ENCODE results near the gene FBF1. TPM values are rescaled to one million over a fixed set of nuclear protein-coding genes. Genes with fewer than 3 reads are reported as not detected.
"Not testable (repeated sequence)": the region's sequence is repeated elsewhere in the genome, so short reads cannot be mapped to it uniquely, and the experiment has no call there.

The FBF1 gene
- total and polyA plus RNA-seq, 4 experiments from 2014 or later = 3.7 to 42.7 (median 21.8) TPM

GRCh38 chr17:75979705-75980187 is 38.9 kb upstream of the FBF1 start:
- Mint-ChIP-seq H3K4me3 (peak overlapping the region; percentile 93 to 99 (median 96)), H3K36me3 (peaks cover 0 to 14% of the 10 kb centered on the region in 2 donors), H3K27me3 (no peaks in the 10 kb centered on the region), H3K9me3 (no peaks in the 10 kb centered on the region), H3K27ac (peak overlapping the region; percentile 99 to 100 (median 99)), H3K4me1 (peaks cover 18 to 53% (median 34%) of the 10 kb centered on the region in 4 donors)
- Histone ChIP-seq H3K27me3 (ENCODE audit: insufficient read depth, low read length) (no peaks in the 10 kb centered on the region), H3K36me3 (ENCODE audit: insufficient read depth, low read length) (no peaks in the 10 kb centered on the region), H3K9me3 (ENCODE audit: control insufficient read depth in 1 of 2, low read length in 2 of 2) (no peaks in the 10 kb centered on the region), H3K4me1 (ENCODE audit: insufficient read depth, low read length) (peaks cover 30% of the 10 kb centered on the region), H3K27ac (ENCODE audit: low read depth, low read length) (peak overlapping the region; percentile 79), H3K4me3 (ENCODE audit: low read length in 2 of 2) (peak overlapping the region; percentile 61 to 88)
- DNase-seq = no peak
- CTCF ChIA-PET (ENCODE audit: partially characterized antibody) = interaction anchor here (1.3 kb wide), 1 partner anchor 15 kb away, joined by 3 read pairs; no protein-coding TSS in a partner anchor
- POLR2A ChIA-PET (ENCODE audit: partially characterized antibody) = interaction anchor here (0.7 to 2.0 kb wide), 10 partner anchors 12 to 290 kb away, joined by 3 to 14 read pairs (median 3); partner anchors contain the start of genes FBF1 and MRPL38
- intact Hi-C loops (cut with micrococcal nuclease) = loop anchor here (1.0 to 2.0 kb wide), 4 partner anchors 38 to 195 kb away; partner anchors contain the start of genes FBF1, UNK and WBP2

DNA sequence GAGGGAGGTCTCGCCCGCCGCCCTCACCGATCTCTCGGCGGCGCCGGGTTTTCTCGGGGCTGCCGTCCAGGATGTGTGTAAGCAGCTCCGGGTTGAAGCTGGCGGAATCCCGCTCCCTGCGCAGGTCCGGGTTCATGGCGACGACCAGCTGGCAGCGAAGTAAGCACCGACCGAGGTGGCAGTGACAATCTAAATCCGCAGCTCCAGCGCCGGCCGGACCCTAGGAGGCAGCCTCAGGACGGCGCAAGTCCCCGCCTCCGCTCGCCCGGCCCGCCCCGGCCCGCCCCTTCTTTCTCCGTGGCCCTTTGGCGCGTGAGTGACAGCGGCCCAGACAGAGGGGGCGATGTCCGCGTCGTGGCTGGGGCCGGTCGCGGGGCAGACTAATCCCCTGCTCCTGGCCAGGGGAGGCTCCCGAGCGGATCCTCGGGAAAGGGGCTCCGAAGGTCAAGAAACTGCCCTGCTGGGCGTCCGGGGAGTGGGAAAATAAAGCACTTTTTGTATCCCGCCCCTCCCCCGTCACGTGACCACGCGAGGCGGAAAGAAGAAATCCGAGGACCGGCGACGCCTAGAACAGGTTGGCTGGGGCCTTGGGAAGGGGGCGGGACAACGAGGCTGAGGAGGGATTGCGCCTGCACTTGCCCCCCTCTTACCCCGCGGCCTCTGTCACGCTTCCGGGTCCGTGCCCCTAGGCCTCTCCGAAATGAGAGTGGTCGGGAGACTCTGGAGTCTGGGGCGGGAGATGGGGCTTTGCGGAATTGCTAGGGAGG is 38.3 kb upstream of the FBF1 start, which contains the start of the genes ACOX1 and TEN1:
TSS of gene ACOX1 (minus strand) at position 229 of the 767 bp plus-strand sequence. CDS start at position 136, 93 bp downstream.
TSS of gene TEN1 (plus strand) at position 303 of the 767 bp plus-strand sequence. CDS start 6,953 bp downstream, outside the sequence.
- Mint-ChIP-seq H3K4me3 (peak within 1 kb of the TSS; percentile 93 to 99 (median 96)), H3K27ac (peak within 1 kb of the TSS; percentile 99 to 100 (median 99)), H3K4me1 (peaks cover 18 to 57% (median 34%) of the 10 kb centered on the region in 4 donors), H3K36me3 (peaks cover 0 to 18% of the 10 kb centered on the region in 2 donors), H3K9me3 (no peaks in the 10 kb centered on the region), H3K27me3 (no peaks in the 10 kb centered on the region)
- peak; percentile 93 to 97 (median 95) for DNase-seq
- Histone ChIP-seq H3K4me1 (ENCODE audit: insufficient read depth, low read length) (peaks cover 30% of the 10 kb centered on the region), H3K4me3 (ENCODE audit: low read length in 2 of 2) (peak within 1 kb of the TSS; percentile 61 to 88), H3K27me3 (ENCODE audit: insufficient read depth, low read length) (no peaks in the 10 kb centered on the region), H3K27ac (ENCODE audit: low read depth, low read length) (peak within 1 kb of the TSS; percentile 79), H3K9me3 (ENCODE audit: control insufficient read depth in 1 of 2, low read length in 2 of 2) (no peaks in the 10 kb centered on the region), H3K36me3 (ENCODE audit: insufficient read depth, low read length) (no peaks in the 10 kb centered on the region)
- ChIA-PET CTCF (ENCODE audit: partially characterized antibody) (interaction anchor here (0.9 kb wide), 1 partner anchor 10 kb away, joined by 3 read pairs; no protein-coding TSS in a partner anchor), POLR2A (ENCODE audit: partially characterized antibody) (interaction anchor here (0.6 to 2.0 kb wide), 16 partner anchors 13 to 1979 kb away, joined by 3 to 14 read pairs (median 4); partner anchors contain the start of genes MRPL38, TRIM65 and WBP2)
- intact Hi-C loops (cut with micrococcal nuclease) = loop anchor here (1.0 to 2.0 kb wide), 4 partner anchors 38 to 194 kb away; partner anchors contain the start of genes FBF1, UNK and WBP2

GRCh38 chr17:75976175-75976848 is 35.5 kb upstream of the FBF1 start:
- no peaks in the 10 kb centered on the region for H3K27me3 ChIP-seq (ENCODE audit: insufficient read depth, low read length)
- H3K36me3 ChIP-seq (ENCODE audit: insufficient read depth, low read length) = no peaks in the 10 kb centered on the region
- ChIA-PET POLR2A (ENCODE audit: partially characterized antibody) (interaction anchor here (0.9 kb wide), 1 partner anchor 11 kb away, joined by 4 read pairs; no protein-coding TSS in a partner anchor), CTCF (ENCODE audit: partially characterized antibody) (interaction anchor here (0.7 kb wide), 1 partner anchor 32 kb away, joined by 3 read pairs; no protein-coding TSS in a partner anchor)
- Mint-ChIP-seq H3K4me1 (peaks cover 21 to 73% (median 40%) of the 10 kb centered on the region in 4 donors), H3K36me3 (peaks cover 8 to 29% of the 10 kb centered on the region in 2 donors), H3K27ac (peak overlapping the region in 2 of 7 donors; percentile 52 to 57), H3K4me3 (peak overlapping the region in 6 of 8 donors; percentile 4 to 55 (median 36)), H3K27me3 (no peaks in the 10 kb centered on the region), H3K9me3 (no peaks in the 10 kb centered on the region)
- no peak overlapping the region for H3K27ac ChIP-seq (ENCODE audit: low read depth, low read length)
- H3K9me3 ChIP-seq (ENCODE audit: control insufficient read depth in 1 of 2, low read length in 2 of 2) = no peaks in the 10 kb centered on the region
- DNase-seq = no peak
- intact Hi-C loops (cut with micrococcal nuclease) = no loop called here
- no peak overlapping the region for H3K4me3 ChIP-seq (ENCODE audit: low read length in 2 of 2)
- peaks cover 30% of the 10 kb centered on the region for H3K4me1 ChIP-seq (ENCODE audit: insufficient read depth, low read length)

DNA sequence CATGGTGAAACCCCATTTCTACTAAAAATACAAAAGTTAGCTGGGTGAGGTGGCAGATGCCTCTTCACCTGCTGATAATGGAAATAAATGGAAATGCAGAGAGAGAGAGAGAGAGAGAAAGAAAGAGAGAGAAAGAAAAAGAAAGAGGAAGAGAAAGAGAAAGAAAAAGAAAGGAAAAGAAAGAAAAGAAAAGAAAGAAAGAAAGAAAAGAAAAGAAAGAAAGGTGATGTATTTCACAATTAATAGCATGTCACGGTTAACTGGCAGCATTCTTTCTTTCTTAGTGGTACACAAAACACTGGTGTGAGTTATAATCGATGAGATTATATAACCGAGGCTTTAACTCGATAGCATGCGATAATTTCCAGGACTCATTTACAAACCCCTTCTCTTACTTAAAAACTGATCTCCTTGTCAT is 34.9 kb upstream of the FBF1 start:
- no peaks in the 10 kb centered on the region for H3K27me3 Mint-ChIP-seq
- H3K4me1 Mint-ChIP-seq = peaks cover 20 to 71% (median 39%) of the 10 kb centered on the region in 4 donors
- POLR2A ChIA-PET (ENCODE audit: partially characterized antibody) = no interaction called here
- peak overlapping the region in 1 of 7 donors; percentile 93 for H3K27ac Mint-ChIP-seq
- DNase-seq = no peak
- CTCF ChIA-PET (ENCODE audit: partially characterized antibody) = no interaction called here
- no peak overlapping the region for H3K4me3 ChIP-seq (ENCODE audit: low read length in 2 of 2)
- intact Hi-C loops (cut with micrococcal nuclease) = no loop called here
- H3K27me3 ChIP-seq (ENCODE audit: insufficient read depth, low read length) = no peaks in the 10 kb centered on the region
- peaks cover 8 to 30% of the 10 kb centered on the region in 2 donors for H3K36me3 Mint-ChIP-seq
- H3K36me3 ChIP-seq (ENCODE audit: insufficient read depth, low read length) = no peaks in the 10 kb centered on the region
- no peaks in the 10 kb centered on the region for H3K9me3 Mint-ChIP-seq
- H3K4me3 Mint-ChIP-seq = peak overlapping the region in 3 of 8 donors; percentile 38 to 57 (median 39)
- no peak overlapping the region for H3K27ac ChIP-seq (ENCODE audit: low read depth, low read length)
- H3K9me3 ChIP-seq (ENCODE audit: control insufficient read depth in 1 of 2, low read length in 2 of 2) = no peaks in the 10 kb centered on the region
- H3K4me1 ChIP-seq (ENCODE audit: insufficient read depth, low read length) = peaks cover 30% of the 10 kb centered on the region

- H3K27me3 Mint-ChIP-seq; H3K27me3 ChIP-seq (ENCODE audit: insufficient read depth, low read length); H3K4me3 ChIP-seq (ENCODE audit: low read length in 2 of 2); H3K27ac ChIP-seq (ENCODE audit: low read depth, low read length); H3K4me3 Mint-ChIP-seq; POLR2A ChIA-PET (ENCODE audit: partially characterized antibody); H3K36me3 ChIP-seq (ENCODE audit: insufficient read depth, low read length); CTCF ChIA-PET (ENCODE audit: partially characterized antibody); DNase-seq; H3K9me3 Mint-ChIP-seq; H3K9me3 ChIP-seq (ENCODE audit: control insufficient read depth in 1 of 2, low read length in 2 of 2); intact Hi-C loops (cut with micrococcal nuclease): not testable (repeated sequence)
- peaks cover 26% of the 10 kb centered on the region for H3K4me1 ChIP-seq (ENCODE audit: insufficient read depth, low read length)
- peaks cover 18 to 71% (median 33%) of the 10 kb centered on the region in 4 donors for H3K4me1 Mint-ChIP-seq
- H3K36me3 Mint-ChIP-seq = peaks cover 8 to 34% of the 10 kb centered on the region in 2 donors
- H3K27ac Mint-ChIP-seq = peak overlapping the region in 1 of 7 donors; percentile 93
Measured at GRCh38 chr17:75975187-75975586, 34.3 kb upstream of the FBF1 start.

- Mint-ChIP-seq H3K27me3 (no peaks in the 10 kb centered on the region), H3K27ac (peak overlapping the region in 1 of 7 donors; percentile 16), H3K36me3 (peaks cover 12 to 19% of the 10 kb centered on the region in 2 donors), H3K9me3 (no peaks in the 10 kb centered on the region), H3K4me3 (no peak overlapping the region), H3K4me1 (peaks cover 6 to 34% (median 14%) of the 10 kb centered on the region in 4 donors)
- Histone ChIP-seq H3K9me3 (ENCODE audit: control insufficient read depth in 1 of 2, low read length in 2 of 2) (no peaks in the 10 kb centered on the region), H3K4me1 (ENCODE audit: insufficient read depth, low read length) (no peaks in the 10 kb centered on the region), H3K27ac (ENCODE audit: low read depth, low read length) (no peak overlapping the region), H3K4me3 (ENCODE audit: low read length in 2 of 2) (no peak overlapping the region), H3K27me3 (ENCODE audit: insufficient read depth, low read length) (no peaks in the 10 kb centered on the region), H3K36me3 (ENCODE audit: insufficient read depth, low read length) (no peaks in the 10 kb centered on the region)
- intact Hi-C loops (cut with micrococcal nuclease) = no loop called here
- DNase-seq = no peak
- ChIA-PET CTCF (ENCODE audit: partially characterized antibody) (no interaction called here), POLR2A (ENCODE audit: partially characterized antibody) (interaction anchor here (0.5 kb wide), 1 partner anchor 18 kb away, joined by 3 read pairs; no protein-coding TSS in a partner anchor)
Measured at GRCh38 chr17:75970626-75971025, 29.8 kb upstream of the FBF1 start.

All from CD4-positive, alpha-beta memory T cell (primary cell).